ENCODE measurements around the gene RBM33. TPM values are rescaled to one million over a fixed set of nuclear protein-coding genes. Genes with fewer than 3 reads are reported as not detected.

Gene RBM33
- total and polyA plus RNA-seq, 2 experiments from 2014 or later = 10.5 to 36.0 TPM

DNA sequence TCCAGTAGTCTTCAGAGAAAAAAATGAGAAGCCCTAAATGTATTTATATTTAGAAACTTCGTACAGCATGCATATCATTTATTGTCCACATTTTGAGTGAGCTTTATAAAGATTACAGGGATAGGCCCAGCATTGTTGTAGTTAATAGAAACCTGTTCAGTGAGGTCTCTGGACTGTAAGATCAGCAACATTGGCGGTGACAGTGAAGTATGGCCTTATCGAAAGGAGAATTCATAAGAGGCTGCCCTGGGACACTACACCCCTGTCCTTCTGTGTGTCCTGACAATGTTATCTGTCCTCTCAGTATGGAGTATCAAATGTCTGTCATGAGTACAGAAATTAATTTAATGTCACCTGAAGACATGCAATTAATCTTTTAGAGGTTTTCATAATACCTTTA, 110.6 kb downstream of the RBM33 start:
- H3K36me3 ChIP-seq (ENCODE audit: low read depth) = 0 out of 2 replicates have a peak, but pooled peaks cover 5% of the 10 kb centered on the region
- TF ChIP-seq EZH2 (IDR thresholded peaks at IDR 0.05; ENCODE audit: insufficient read depth, poor library complexity, severe bottlenecking) (no peak), EZH2phosphoT487 (IDR thresholded peaks at IDR 0.05; ENCODE audit: insufficient read depth, low read depth) (no peak)

DNA sequence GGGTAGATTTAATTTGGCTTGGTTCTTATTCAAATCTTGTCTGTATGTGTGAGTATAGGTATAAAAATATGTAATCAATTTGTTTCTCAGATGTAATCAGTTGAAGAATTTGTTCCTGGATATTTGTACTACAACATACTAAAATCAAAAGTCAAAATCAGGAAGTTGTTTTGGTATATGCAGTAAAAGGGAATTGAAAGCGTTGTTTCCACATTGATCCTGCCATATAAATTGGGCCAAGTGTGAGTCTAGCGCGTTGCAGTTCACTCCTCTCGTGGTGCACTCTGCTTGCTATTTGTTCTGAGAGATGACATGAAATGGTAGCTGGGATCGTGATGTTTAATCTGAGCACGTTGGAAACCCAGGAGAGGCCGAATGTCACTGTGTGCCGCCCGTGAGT, 111.9 kb downstream of the RBM33 start:
- Histone ChIP-seq H3K36me3 (ENCODE audit: low read depth) (0 out of 2 replicates have a peak, but pooled peaks cover 10% of the 10 kb centered on the region), H3F3A (ENCODE audit: insufficient read depth) (no peaks in the 10 kb centered on the region; the same call in 1 of the 2 replicates), H3K9me3 (ENCODE audit: low read depth) (no peaks in the 10 kb centered on the region), H3K4me3 (no peak overlapping the region), H2AFZ (no peak overlapping the region), H4K20me1 (ENCODE audit: insufficient read depth) (peaks cover 12% of the 10 kb centered on the region; the same call in 1 of the 2 replicates), H3K4me1 (ENCODE audit: insufficient read depth) (0 out of 2 replicates have a peak, but pooled peaks cover under 1% of the 10 kb centered on the region), H3K27me3 (replicated peaks; ENCODE audit: insufficient read depth) (no peaks in the 10 kb centered on the region), H3K79me2 (ENCODE audit: insufficient read depth) (peaks cover 98% of the 10 kb centered on the region), H3K27ac (no peak overlapping the region), H3K4me2 (ENCODE audit: unreplicated experiment) (no peak overlapping the region), H3K9ac (no peak overlapping the region), H3K9me2 (ENCODE audit: insufficient read depth) (no peaks in the 10 kb centered on the region)
- no peak for TF ChIP-seq EZH2 (IDR thresholded peaks at IDR 0.05; ENCODE audit: insufficient read depth, poor library complexity, severe bottlenecking)
- no peak for TF ChIP-seq EZH2phosphoT487 (IDR thresholded peaks at IDR 0.05; ENCODE audit: insufficient read depth, low read depth)
- 94 to 98% methylated on average over 9 of the region's 9 CpGs for WGBS, 2 experiments (ENCODE audit: low coverage in 1 of 2, low lambda C conversion rate in 2 of 2, missing lambda C conversion rate in 2 of 2)
- DNase-seq = no peak
- in situ Hi-C loops (cut with MboI) = loop anchor here (25.0 kb wide), 1 partner anchor 844 kb away; no protein-coding TSS in a partner anchor

More for the DNA sequence above, 110.6 kb downstream of the RBM33 start:
- no peaks in the 10 kb centered on the region for H3K27me3 ChIP-seq (replicated peaks; ENCODE audit: insufficient read depth)
- H3K4me1 ChIP-seq (ENCODE audit: insufficient read depth) = 0 out of 2 replicates have a peak, but pooled peaks cover 6% of the 10 kb centered on the region
- peaks cover 10% of the 10 kb centered on the region; the same call in 1 of the 2 replicates for H4K20me1 ChIP-seq (ENCODE audit: insufficient read depth)
- no peak for DNase-seq
- no peaks in the 10 kb centered on the region for H3K9me2 ChIP-seq (ENCODE audit: insufficient read depth)
- H2AFZ ChIP-seq = no peak overlapping the region
- H3K4me3 ChIP-seq = no peak overlapping the region
- no peak overlapping the region for H3K9ac ChIP-seq
- no peaks in the 10 kb centered on the region for H3K9me3 ChIP-seq (ENCODE audit: low read depth)
- WGBS, 2 experiments (ENCODE audit: low coverage in 1 of 2, low lambda C conversion rate in 2 of 2, missing lambda C conversion rate in 2 of 2) = 98 to 100% methylated on average over 3 of the region's 3 CpGs
- no peak overlapping the region for H3K27ac ChIP-seq
- peaks cover 98% of the 10 kb centered on the region for H3K79me2 ChIP-seq (ENCODE audit: insufficient read depth)
- in situ Hi-C loops (cut with MboI) = loop anchor here (25.0 kb wide), 1 partner anchor 843 kb away; no protein-coding TSS in a partner anchor
- H3F3A ChIP-seq (ENCODE audit: insufficient read depth) = no peaks in the 10 kb centered on the region; the same call in 1 of the 2 replicates
- H3K4me2 ChIP-seq (ENCODE audit: unreplicated experiment) = no peak overlapping the region

DNA sequence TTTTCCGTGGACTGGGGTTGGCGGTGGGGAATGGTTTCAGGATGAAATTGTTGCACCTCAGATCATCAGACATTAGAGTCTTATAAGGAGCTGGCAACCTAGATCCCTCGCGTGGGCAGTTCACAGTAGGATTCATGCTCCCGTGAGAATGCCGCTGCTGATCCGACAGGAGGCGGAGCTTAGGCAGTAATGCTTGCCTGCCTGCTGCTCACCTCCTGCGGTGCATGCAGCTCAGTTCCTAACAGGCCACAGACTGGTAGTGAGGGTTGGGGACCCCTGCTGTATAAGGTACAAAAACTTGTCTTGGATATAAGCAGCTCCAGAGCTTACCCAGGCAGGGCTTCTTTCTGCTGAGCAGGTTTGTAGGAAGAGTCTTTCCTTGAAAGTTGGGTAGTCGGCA, 113.9 kb downstream of the RBM33 start:
- no peak overlapping the region for H3K9ac ChIP-seq
- H3K79me2 ChIP-seq (ENCODE audit: insufficient read depth) = peaks cover 98% of the 10 kb centered on the region
- no peaks in the 10 kb centered on the region; the same call in 1 of the 2 replicates for H3F3A ChIP-seq (ENCODE audit: insufficient read depth)
- no peaks in the 10 kb centered on the region for H3K9me2 ChIP-seq (ENCODE audit: insufficient read depth)
- no peak for TF ChIP-seq EZH2 (IDR thresholded peaks at IDR 0.05; ENCODE audit: insufficient read depth, poor library complexity, severe bottlenecking)
- TF ChIP-seq EZH2phosphoT487 (IDR thresholded peaks at IDR 0.05; ENCODE audit: insufficient read depth, low read depth) = no peak
- in situ Hi-C loops (cut with MboI) = loop anchor here (25.0 kb wide), 1 partner anchor 846 kb away; no protein-coding TSS in a partner anchor
- no peak overlapping the region for H3K4me2 ChIP-seq (ENCODE audit: unreplicated experiment)
- H3K4me3 ChIP-seq = no peak overlapping the region
- no peak overlapping the region for H2AFZ ChIP-seq
- H3K27me3 ChIP-seq (replicated peaks; ENCODE audit: insufficient read depth) = no peaks in the 10 kb centered on the region
- 87 to 94% methylated on average over 10 of the region's 10 CpGs for WGBS, 2 experiments (ENCODE audit: low coverage in 1 of 2, low lambda C conversion rate in 2 of 2, missing lambda C conversion rate in 2 of 2)
- no peaks in the 10 kb centered on the region for H3K4me1 ChIP-seq (ENCODE audit: insufficient read depth)
- no peaks in the 10 kb centered on the region for H3K9me3 ChIP-seq (ENCODE audit: low read depth)
- H3K36me3 ChIP-seq (ENCODE audit: low read depth) = 0 out of 2 replicates have a peak, but pooled peaks cover 10% of the 10 kb centered on the region
- DNase-seq = no peak
- no peak overlapping the region for H3K27ac ChIP-seq
- peaks cover 12% of the 10 kb centered on the region; the same call in 1 of the 2 replicates for H4K20me1 ChIP-seq (ENCODE audit: insufficient read depth)

DNA sequence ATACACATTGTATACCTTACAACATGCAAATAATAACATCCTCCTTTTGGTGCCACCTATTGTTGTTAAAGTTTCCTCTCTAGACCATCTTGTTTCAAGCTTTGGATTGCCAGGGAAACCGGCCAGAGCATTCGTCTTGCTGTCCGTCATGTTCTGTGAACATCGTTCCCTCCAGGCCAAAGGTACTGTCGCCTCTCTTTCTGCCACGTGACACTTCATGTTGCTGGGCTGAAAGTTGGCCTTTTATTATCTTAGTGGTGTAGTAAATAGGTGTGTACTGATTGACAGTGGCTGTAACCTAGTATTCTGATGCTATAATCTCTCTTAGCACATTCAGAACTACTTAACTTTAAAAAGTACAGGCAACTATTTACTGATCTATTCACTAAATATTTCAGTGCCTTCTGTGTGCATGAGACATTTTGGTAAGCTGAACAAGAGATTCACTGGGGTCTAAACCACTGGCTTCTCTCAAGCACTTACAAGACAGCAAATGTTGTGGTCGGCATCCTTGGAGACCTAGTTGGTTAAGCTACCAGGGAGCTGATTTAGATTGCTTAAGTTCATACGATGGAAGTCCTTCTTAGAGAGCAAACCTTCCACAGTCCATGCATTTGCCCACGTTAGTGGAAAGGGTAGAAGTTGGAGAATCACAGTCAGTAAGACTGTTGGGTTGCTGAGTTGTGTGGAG, 115.4 kb downstream of the RBM33 start:
- WGBS, 2 experiments (ENCODE audit: low coverage in 1 of 2, low lambda C conversion rate in 2 of 2, missing lambda C conversion rate in 2 of 2) = 98% methylated on average over 9 of the region's 9 CpGs
- TF ChIP-seq EZH2phosphoT487 (IDR thresholded peaks at IDR 0.05; ENCODE audit: insufficient read depth, low read depth) (no peak), EZH2 (IDR thresholded peaks at IDR 0.05; ENCODE audit: insufficient read depth, poor library complexity, severe bottlenecking) (no peak)
- H3K4me2 ChIP-seq (ENCODE audit: unreplicated experiment) = no peak overlapping the region
- in situ Hi-C loops (cut with MboI) = loop anchor here (25.0 kb wide), 1 partner anchor 848 kb away; no protein-coding TSS in a partner anchor
- H2AFZ ChIP-seq = no peak overlapping the region
- H3K27ac ChIP-seq = no peak overlapping the region
- H3F3A ChIP-seq (ENCODE audit: insufficient read depth) = no peaks in the 10 kb centered on the region; the same call in 1 of the 2 replicates
- no peaks in the 10 kb centered on the region for H3K4me1 ChIP-seq (ENCODE audit: insufficient read depth)
- no peaks in the 10 kb centered on the region for H3K9me2 ChIP-seq (ENCODE audit: insufficient read depth)
- no peak for DNase-seq
- H3K36me3 ChIP-seq (ENCODE audit: low read depth) = peaks cover 17% of the 10 kb centered on the region; the same call in 1 of the 2 replicates
- H3K4me3 ChIP-seq = no peak overlapping the region
- no peaks in the 10 kb centered on the region for H3K9me3 ChIP-seq (ENCODE audit: low read depth)
- peaks cover 8% of the 10 kb centered on the region; the same call in 1 of the 2 replicates for H4K20me1 ChIP-seq (ENCODE audit: insufficient read depth)
- H3K79me2 ChIP-seq (ENCODE audit: insufficient read depth) = peaks cover 93% of the 10 kb centered on the region
- no peak overlapping the region for H3K9ac ChIP-seq
- H3K27me3 ChIP-seq (replicated peaks; ENCODE audit: insufficient read depth) = no peaks in the 10 kb centered on the region
